Transverse colon (tissue), 4 donors: ENCODE data around the gene KRTAP10-5.

Source experiments
- EP300 ChIP-seq: sonication (generic); formaldehyde crosslinking; IDR thresholded peaks from one replicate; pipeline ENCODE4 v1.6.1; 2017; ENCODE audit warnings: antibody characterized with exemption, low read depth
- POLR2A ChIP-seq: fragments of 450-650 bp; IDR thresholded peaks from one replicate; pipeline ENCODE4 v1.6.1; 2016; ENCODE audit warnings: antibody characterized with exemption, mild to moderate bottlenecking, moderate library complexity
- POLR2AphosphoS5 ChIP-seq, 3 donors: sonication (generic); formaldehyde crosslinking; IDR thresholded peaks; one replicate each; pipeline ENCODE4 v1.6.1; 2016; ENCODE audit warnings: antibody characterized with exemption in 3 of 3
- TF ChIP-seq, protein P1 (sequence below), 5 experiments: fragments of 200-600 bp in 3 of 5; fragments of 450-650 bp in 2 of 5; sonication (generic) in 3 of 5; IDR thresholded peaks; 1 replicate in 2 of 5; 2 replicates in 3 of 5; pipeline ENCODE4 v1.5.1; 2016 to 2017; ENCODE audit warnings: antibody characterized with exemption in 5 of 5, inconsistent platforms in 3 of 5, mild to moderate bottlenecking in 2 of 5, moderate library complexity in 1 of 5

DNA sequence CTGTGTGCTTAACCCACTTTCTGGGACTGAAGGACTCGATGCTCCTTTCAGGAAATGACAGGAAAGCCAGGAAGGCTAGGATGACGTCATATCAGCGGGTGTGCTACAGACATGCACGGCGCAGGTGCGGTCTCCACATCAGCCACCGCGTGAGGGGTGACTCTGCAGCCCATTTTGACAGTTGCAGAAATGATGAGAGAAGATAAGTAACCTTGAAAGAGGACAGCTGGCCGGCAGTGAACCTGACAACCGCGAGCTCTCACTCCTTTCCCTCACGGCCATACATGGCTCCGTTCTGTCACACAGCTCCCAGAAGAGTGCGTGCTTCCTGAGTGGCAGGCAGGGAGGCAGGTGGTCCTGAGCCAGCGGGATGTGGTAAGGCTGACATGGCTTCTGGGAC is 1.7 kb upstream of the KRTAP10-5 start:
- TF ChIP-seq, protein P1, sequence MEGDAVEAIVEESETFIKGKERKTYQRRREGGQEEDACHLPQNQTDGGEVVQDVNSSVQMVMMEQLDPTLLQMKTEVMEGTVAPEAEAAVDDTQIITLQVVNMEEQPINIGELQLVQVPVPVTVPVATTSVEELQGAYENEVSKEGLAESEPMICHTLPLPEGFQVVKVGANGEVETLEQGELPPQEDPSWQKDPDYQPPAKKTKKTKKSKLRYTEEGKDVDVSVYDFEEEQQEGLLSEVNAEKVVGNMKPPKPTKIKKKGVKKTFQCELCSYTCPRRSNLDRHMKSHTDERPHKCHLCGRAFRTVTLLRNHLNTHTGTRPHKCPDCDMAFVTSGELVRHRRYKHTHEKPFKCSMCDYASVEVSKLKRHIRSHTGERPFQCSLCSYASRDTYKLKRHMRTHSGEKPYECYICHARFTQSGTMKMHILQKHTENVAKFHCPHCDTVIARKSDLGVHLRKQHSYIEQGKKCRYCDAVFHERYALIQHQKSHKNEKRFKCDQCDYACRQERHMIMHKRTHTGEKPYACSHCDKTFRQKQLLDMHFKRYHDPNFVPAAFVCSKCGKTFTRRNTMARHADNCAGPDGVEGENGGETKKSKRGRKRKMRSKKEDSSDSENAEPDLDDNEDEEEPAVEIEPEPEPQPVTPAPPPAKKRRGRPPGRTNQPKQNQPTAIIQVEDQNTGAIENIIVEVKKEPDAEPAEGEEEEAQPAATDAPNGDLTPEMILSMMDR (IDR thresholded peaks at IDR 0.05): no peak
- TF ChIP-seq POLR2A (no peak), EP300 (no peak), POLR2AphosphoS5 (IDR thresholded peaks at IDR 0.05) (no peak)
